Activated CD4-positive, alpha-beta T cell treated with anti-CD3 and anti-CD28 coated beads for 36 hours (primary cell): ENCODE data around the gene CCDC50. TPM values are rescaled to one million over a fixed set of nuclear protein-coding genes. Genes with fewer than 3 reads are reported as not detected.

Experiments
- ATAC-seq: fragments of 200-7000 bp; cut with Tn5 transposase; one replicate; pipeline ENCODE4 v1.10.0; 2021; ENCODE audit warnings: mild to moderate bottlenecking, moderate library complexity
- CTCF ChIA-PET: fragments of 350-600 bp; sonication (Branson Sonifier 250); formaldehyde crosslinking; loops from one replicate; lab custom pipeline; 2021; ENCODE audit warnings: antibody characterized with exemption; lab: Charles Lee
- POLR2A ChIA-PET: fragments of 350-600 bp; sonication (Branson Sonifier 250); formaldehyde crosslinking; loops from one replicate; lab custom pipeline; 2021; ENCODE audit warnings: antibody characterized with exemption, inconsistent platforms; lab: Charles Lee
- DNase-seq: peaks from one replicate; pipeline ENCODE4 v3.0.0-alpha.2; 2020
- H3K27ac Mint-ChIP-seq: one replicate; pipeline ENCODE4 v1.8.0; 2021; ENCODE audit warnings: mixed read lengths
- H3K27me3 Mint-ChIP-seq: one replicate; pipeline ENCODE4 v1.8.0; 2021; ENCODE audit warnings: mixed read lengths
- H3K36me3 Mint-ChIP-seq: one replicate; pipeline ENCODE4 v1.8.0; 2021; ENCODE audit warnings: low read depth, mixed read lengths
- H3K4me1 Mint-ChIP-seq: one replicate; pipeline ENCODE4 v1.8.0; 2021; ENCODE audit warnings: mixed read lengths
- H3K4me3 Mint-ChIP-seq: one replicate; pipeline ENCODE4 v1.8.0; 2021; ENCODE audit warnings: mild to moderate bottlenecking, moderate library complexity, mixed read lengths
- H3K9me3 Mint-ChIP-seq: one replicate; pipeline ENCODE4 v1.8.0; 2021; ENCODE audit warnings: low read depth, mixed read lengths
- intact Hi-C, 2 experiments: fragments of 100-400 bp; cut with DNase I in 1 of 2; cut with micrococcal nuclease in 1 of 2; formaldehyde crosslinking; loops; one replicate each; pipeline versions ENCODE4 v1.14.2 to v1.15.1; 2022 to 2024; cut with DNase I, micrococcal nuclease
- total RNA-seq, 2 experiments: library from RNA; stranded (reverse); gene quantifications; one replicate each; pipeline ENCODE4 v1.2.3, GENCODE V29; 2021

Gene CCDC50
- total RNA-seq, 2 experiments from 2014 or later = 26.5 to 27.2 TPM

DNA sequence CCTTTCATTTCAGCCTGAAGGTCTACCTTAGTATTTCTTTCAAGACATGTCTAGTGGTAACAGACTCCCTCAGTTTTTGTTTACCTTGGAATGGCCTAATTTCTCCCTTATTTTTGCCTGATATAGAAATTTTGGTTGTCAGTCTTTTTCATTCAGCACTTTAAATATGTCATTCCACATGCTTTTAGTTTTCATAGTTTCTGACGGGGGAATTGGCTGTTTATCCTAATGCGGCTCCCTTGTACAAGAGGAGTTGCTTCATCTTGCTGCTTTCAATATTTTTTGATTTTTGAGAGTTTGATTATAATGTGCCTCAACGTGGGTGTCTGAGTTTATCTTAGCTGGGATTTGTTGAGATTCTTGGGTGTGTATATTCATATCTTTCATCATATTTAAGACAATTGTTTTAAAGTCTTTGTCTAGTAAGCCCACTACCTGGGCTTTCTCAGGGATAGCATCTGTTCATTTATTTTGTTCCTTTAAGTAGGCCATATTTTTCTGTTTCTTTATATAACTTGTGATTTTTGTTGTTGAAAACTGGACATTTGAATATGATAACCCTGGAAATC, 80.7 kb downstream of the CCDC50 start:
- no peak overlapping the region for H3K27ac Mint-ChIP-seq
- intact Hi-C loops = no loop called here

DNA sequence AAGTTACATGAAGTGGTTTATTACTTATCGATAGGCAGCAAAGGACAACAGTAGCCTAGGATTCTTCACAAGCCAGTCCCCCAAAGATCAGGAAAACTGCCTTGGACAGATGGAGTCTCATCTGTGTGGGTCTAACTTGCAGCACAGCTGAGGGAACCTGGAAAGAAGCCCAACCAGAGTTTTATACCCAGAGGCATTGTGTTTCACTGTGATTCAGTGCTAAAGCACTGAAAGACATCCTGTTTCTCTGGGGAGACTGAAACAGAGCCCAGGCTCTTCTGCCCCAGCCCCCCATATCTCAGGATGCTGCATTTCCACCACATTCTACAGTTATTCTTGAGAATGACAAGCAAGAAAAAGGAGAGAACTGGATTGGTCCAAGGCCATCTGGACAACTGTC, 83.6 kb downstream of the CCDC50 start:
- Mint-ChIP-seq H3K4me3 (no peak overlapping the region), H3K36me3 (peaks cover 2% of the 10 kb centered on the region), H3K27me3 (peaks cover 6% of the 10 kb centered on the region), H3K27ac (no peak overlapping the region), H3K9me3 (peaks cover 9% of the 10 kb centered on the region), H3K4me1 (no peaks in the 10 kb centered on the region)
- no peak for DNase-seq
- ChIA-PET POLR2A (no interaction called here), CTCF (no interaction called here)
- ATAC-seq = no peak
- intact Hi-C loops = no loop called here

More for the DNA sequence above, 80.7 kb downstream of the CCDC50 start:
- no peak overlapping the region for H3K4me3 Mint-ChIP-seq
- H3K4me1 Mint-ChIP-seq = no peaks in the 10 kb centered on the region
- DNase-seq (no peak), ATAC-seq (no peak)
- POLR2A ChIA-PET = no interaction called here
- CTCF ChIA-PET = interaction anchor here (0.5 kb wide), 1 partner anchor 1836 kb away, joined by 4 read pairs; no protein-coding TSS in a partner anchor
- peaks cover 12% of the 10 kb centered on the region for H3K9me3 Mint-ChIP-seq
- peaks cover 8% of the 10 kb centered on the region for H3K27me3 Mint-ChIP-seq
- peaks cover 2% of the 10 kb centered on the region for H3K36me3 Mint-ChIP-seq

- ATAC-seq (no peak), DNase-seq (no peak)
- peaks cover 6% of the 10 kb centered on the region for H3K27me3 Mint-ChIP-seq
- no peak overlapping the region for H3K27ac Mint-ChIP-seq
- POLR2A ChIA-PET = no interaction called here
- CTCF ChIA-PET = interaction anchor here (1.2 to 1.6 kb wide), 2 partner anchors 9 to 1029 kb away, joined by 3 to 7 read pairs; no protein-coding TSS in a partner anchor
- H3K9me3 Mint-ChIP-seq = peaks cover 8% of the 10 kb centered on the region
- H3K36me3 Mint-ChIP-seq = peaks cover 2% of the 10 kb centered on the region
- intact Hi-C loops = no loop called here
- no peaks in the 10 kb centered on the region for H3K4me1 Mint-ChIP-seq
- no peak overlapping the region for H3K4me3 Mint-ChIP-seq
Measured at GRCh38 chr3:191414286-191414685, 85.1 kb downstream of the CCDC50 start.

- Mint-ChIP-seq H3K27me3 (peaks cover 5% of the 10 kb centered on the region), H3K4me1 (no peaks in the 10 kb centered on the region), H3K4me3 (no peak overlapping the region), H3K9me3 (peaks cover 4% of the 10 kb centered on the region), H3K36me3 (peaks cover 2% of the 10 kb centered on the region), H3K27ac (no peak overlapping the region)
- intact Hi-C loops = no loop called here
- ATAC-seq = no peak
- ChIA-PET POLR2A (no interaction called here), CTCF (interaction anchor here (1.2 to 1.6 kb wide), 2 partner anchors 9 to 1029 kb away, joined by 3 to 7 read pairs; no protein-coding TSS in a partner anchor)
- no peak for DNase-seq
Measured at GRCh38 chr3:191414732-191415131, 85.5 kb downstream of the CCDC50 start.

GRCh38 chr3:191415566-191415965, 86.4 kb downstream of the CCDC50 start:
- DNase-seq (no peak), ATAC-seq (no peak)
- CTCF ChIA-PET = no interaction called here
- intact Hi-C loops = no loop called here
- POLR2A ChIA-PET = no interaction called here
- Mint-ChIP-seq H3K9me3 (no peaks in the 10 kb centered on the region), H3K27ac (no peak overlapping the region), H3K4me1 (no peaks in the 10 kb centered on the region), H3K27me3 (peaks cover 8% of the 10 kb centered on the region), H3K36me3 (peaks cover 2% of the 10 kb centered on the region), H3K4me3 (no peak overlapping the region)

- Mint-ChIP-seq H3K36me3 (no peaks in the 10 kb centered on the region), H3K27me3 (peaks cover 8% of the 10 kb centered on the region), H3K27ac (no peak overlapping the region), H3K4me1 (no peaks in the 10 kb centered on the region), H3K9me3 (no peaks in the 10 kb centered on the region), H3K4me3 (no peak overlapping the region)
- ChIA-PET CTCF (no interaction called here), POLR2A (no interaction called here)
- DNase-seq (no peak), ATAC-seq (no peak)
- intact Hi-C loops = loop anchor here in 1 of 2 experiments (1.0 kb wide), 1 partner anchor 1027 kb away; no protein-coding TSS in a partner anchor
Measured at GRCh38 chr3:191417457-191417729, 88.2 kb downstream of the CCDC50 start.

- no peak for DNase-seq
- CTCF ChIA-PET = interaction anchor here (2.1 kb wide), 1 partner anchor 1023 kb away, joined by 8 read pairs; no protein-coding TSS in a partner anchor
- Mint-ChIP-seq H3K36me3 (no peaks in the 10 kb centered on the region), H3K9me3 (no peaks in the 10 kb centered on the region), H3K4me1 (no peaks in the 10 kb centered on the region), H3K4me3 (no peak overlapping the region), H3K27me3 (peaks cover 10% of the 10 kb centered on the region), H3K27ac (no peak overlapping the region)
- POLR2A ChIA-PET = no interaction called here
- intact Hi-C loops = no loop called here
- ATAC-seq = no peak
Measured at GRCh38 chr3:191420771-191421170, 91.6 kb downstream of the CCDC50 start.

DNA sequence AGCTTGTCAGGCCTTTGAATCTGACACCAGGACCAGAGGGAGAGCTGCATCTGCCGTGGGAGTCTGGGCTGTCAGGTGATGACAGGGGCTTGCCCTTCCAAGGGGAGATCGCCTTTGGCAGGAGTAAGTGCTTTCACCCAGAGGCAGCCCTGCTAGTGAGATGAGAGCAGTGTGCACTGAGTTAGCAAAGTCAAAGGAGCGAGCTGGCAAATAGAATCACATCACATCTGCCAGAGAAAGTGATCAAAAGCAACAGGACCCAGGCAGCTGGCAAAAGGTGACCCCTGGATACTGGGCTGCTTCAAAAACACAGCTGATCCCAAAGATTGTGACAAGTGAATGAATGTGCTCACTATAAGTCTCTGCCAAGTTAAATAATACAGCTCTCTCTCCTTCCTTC, 95.7 kb downstream of the CCDC50 start:
- Mint-ChIP-seq H3K36me3 (no peaks in the 10 kb centered on the region), H3K9me3 (no peaks in the 10 kb centered on the region), H3K4me1 (no peaks in the 10 kb centered on the region), H3K4me3 (no peak overlapping the region), H3K27me3 (peaks cover 10% of the 10 kb centered on the region), H3K27ac (no peak overlapping the region)
- ChIA-PET POLR2A (no interaction called here), CTCF (no interaction called here)
- intact Hi-C loops = no loop called here
- ATAC-seq = no peak
- DNase-seq = no peak

DNA sequence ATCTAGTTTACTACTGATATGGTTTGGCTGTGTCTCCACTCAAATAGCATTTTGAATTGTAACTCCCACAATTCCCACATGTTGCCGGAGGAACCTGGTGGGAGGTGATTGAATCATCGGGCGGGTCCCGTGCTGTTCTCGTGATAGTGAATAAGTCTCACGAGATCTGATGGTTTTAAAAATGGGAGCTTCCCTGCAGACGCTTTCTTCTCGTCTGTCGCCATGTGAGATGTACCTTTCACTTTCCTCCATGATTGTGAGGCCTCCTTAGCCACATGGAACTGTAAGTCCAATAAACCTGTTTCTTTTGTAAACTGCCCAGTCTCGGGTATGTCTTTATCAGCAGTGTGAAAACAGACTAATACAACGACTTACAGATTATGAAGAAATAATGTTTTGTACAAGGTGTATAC, 96.1 kb downstream of the CCDC50 start:
- DNase-seq (no peak), ATAC-seq (no peak)
- intact Hi-C loops = no loop called here
- H3K27ac Mint-ChIP-seq = no peak overlapping the region
- no peak overlapping the region for H3K4me3 Mint-ChIP-seq
- H3K36me3 Mint-ChIP-seq = no peaks in the 10 kb centered on the region
- peaks cover 7% of the 10 kb centered on the region for H3K27me3 Mint-ChIP-seq
- H3K9me3 Mint-ChIP-seq = no peaks in the 10 kb centered on the region
- ChIA-PET CTCF (no interaction called here), POLR2A (no interaction called here)
- no peaks in the 10 kb centered on the region for H3K4me1 Mint-ChIP-seq

DNA sequence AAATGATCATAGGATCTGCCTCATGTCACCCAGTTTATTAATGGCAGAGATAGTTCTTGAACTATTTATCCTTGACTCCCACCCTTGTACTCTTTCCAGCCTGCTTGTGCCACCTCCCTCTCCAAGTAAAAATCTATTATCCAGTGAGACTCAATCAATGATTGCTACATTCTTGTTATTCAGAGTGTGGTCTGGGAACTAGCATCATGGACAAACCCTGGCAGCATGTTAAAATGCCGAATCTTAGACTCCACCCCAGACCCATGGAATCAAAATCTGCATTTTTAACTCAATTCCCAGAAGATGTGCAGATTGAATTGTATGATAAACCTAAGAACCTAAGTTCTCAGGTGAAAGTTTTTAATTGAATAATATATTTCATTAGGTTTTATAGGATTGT, 97.1 kb downstream of the CCDC50 start:
- DNase-seq (no peak), ATAC-seq (no peak)
- Mint-ChIP-seq H3K36me3 (no peaks in the 10 kb centered on the region), H3K4me1 (no peaks in the 10 kb centered on the region), H3K9me3 (no peaks in the 10 kb centered on the region), H3K4me3 (no peak overlapping the region), H3K27ac (no peak overlapping the region), H3K27me3 (peaks cover 6% of the 10 kb centered on the region)
- ChIA-PET POLR2A (no interaction called here), CTCF (no interaction called here)
- intact Hi-C loops = no loop called here

GRCh38 chr3:191428177-191428576, 99.0 kb downstream of the CCDC50 start:
- ATAC-seq (no peak), DNase-seq (no peak)
- ChIA-PET CTCF (no interaction called here), POLR2A (no interaction called here)
- Mint-ChIP-seq H3K4me3 (no peak overlapping the region), H3K9me3 (no peaks in the 10 kb centered on the region), H3K27ac (no peak overlapping the region), H3K36me3 (no peaks in the 10 kb centered on the region), H3K4me1 (no peaks in the 10 kb centered on the region), H3K27me3 (peaks cover 4% of the 10 kb centered on the region)
- intact Hi-C loops = no loop called here

GRCh38 chr3:191430103-191430502, 100.9 kb downstream of the CCDC50 start:
- CTCF ChIA-PET = interaction anchor here (0.6 kb wide), 1 partner anchor 138 kb away, joined by 3 read pairs; no protein-coding TSS in a partner anchor
- H3K9me3 Mint-ChIP-seq = no peaks in the 10 kb centered on the region
- peaks cover 3% of the 10 kb centered on the region for H3K27me3 Mint-ChIP-seq
- DNase-seq (no peak), ATAC-seq (no peak)
- H3K4me3 Mint-ChIP-seq = no peak overlapping the region
- H3K4me1 Mint-ChIP-seq = no peaks in the 10 kb centered on the region
- H3K27ac Mint-ChIP-seq = no peak overlapping the region
- intact Hi-C loops = no loop called here
- H3K36me3 Mint-ChIP-seq = no peaks in the 10 kb centered on the region
- POLR2A ChIA-PET = no interaction called here
